Bone marrow (tissue), 2 donors: Measurements from ENCODE around the gene CDK13.

Experiments
- DNase-seq, 2 donors: peaks; one replicate each; lab custom pipeline; 2025; lab: John Stamatoyannopoulos, UW

CDK13 gene

DNA sequence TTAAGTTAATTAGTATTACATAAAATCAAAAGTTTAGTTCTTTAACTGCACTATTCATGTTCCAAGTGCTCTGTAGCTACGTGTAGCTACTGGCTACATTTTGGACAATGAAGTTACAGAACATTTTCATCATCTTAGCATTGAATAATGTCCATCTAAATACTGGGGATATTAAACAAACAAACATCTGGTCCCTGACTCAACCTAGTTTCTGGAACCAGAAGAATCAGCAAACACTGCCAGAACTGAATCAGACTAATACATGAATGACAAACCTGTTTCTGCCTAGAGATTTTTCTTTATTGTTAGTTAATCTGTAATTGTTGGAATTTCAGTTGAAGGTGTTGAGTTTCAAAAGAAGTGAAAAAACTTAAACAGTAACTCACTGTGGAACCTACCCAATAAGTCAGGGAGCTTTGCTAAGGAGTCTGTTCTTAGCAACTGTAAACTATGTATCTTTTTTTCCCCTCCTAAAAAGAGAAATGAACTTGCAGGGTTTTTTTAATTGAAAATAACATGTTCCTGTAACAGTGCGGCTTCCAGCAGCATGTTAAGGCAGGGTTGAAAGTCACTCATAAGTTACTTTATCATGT is 58.3 kb downstream of the CDK13 start:
- DNase-seq = no peak

DNA sequence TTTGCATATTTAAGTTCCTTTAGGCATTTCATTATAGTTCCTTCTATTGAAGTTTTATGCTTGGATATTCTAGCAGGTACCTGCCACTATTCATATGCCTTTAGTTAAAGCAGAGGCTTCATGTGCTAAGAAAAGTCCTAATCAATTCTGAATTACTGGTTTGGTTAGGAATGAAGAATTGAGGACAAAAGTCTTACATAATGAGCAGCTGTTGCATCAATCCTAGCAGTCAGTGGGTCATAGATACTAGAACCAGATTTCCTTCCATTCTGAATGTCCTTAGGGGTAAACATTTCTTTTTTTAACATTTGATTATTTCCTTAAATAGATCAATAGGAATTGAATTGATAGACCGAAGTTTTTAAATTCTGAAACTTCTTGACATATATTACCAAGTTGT is 59.2 kb downstream of the CDK13 start:
- no peak for DNase-seq

DNA sequence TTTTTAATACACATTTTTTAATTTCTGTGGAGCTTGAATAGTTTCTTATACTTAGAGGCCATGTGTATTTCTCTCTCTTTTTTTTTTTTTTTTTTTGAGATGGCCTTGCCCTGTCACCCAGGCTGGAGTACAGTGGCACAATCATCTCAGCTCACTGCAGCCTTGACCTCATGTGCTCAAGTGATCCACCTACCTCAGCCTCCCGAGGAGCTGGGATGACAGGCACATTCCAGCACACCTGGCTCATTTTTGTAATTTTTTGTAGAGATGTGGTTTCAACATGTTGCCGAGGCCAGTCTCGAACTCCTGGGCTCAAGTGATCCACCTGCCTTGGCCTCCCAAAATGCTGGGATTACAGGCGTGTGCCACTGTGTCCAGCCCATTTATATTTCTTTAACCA is 64.3 kb downstream of the CDK13 start:
- DNase-seq = no peak

DNA sequence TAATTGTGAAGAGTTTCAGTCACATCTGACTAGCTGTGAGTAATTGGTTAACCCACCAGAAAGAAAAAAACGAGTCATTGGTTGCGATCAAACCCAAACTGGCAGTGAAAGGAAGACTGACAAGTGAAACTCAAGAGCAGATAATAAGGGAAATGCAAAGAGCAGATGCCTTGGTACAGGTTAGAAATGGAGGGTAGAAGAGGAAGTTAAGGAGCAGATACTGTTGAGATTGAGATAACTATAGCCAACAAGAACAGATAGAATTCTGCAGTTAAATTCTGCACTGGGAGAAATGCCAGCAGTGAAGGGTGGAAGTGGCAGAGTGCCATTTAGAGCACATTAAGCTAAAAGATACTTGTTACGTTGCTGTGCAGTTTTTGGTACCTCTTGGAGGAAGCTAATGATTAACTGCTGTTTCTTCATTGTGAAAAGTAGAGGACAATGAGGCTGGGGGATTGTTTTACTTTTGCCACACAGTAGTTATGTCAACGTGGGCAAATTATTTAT is 65.8 kb downstream of the CDK13 start:
- peak in 1 of 2 donors; percentile 75 for DNase-seq

DNA sequence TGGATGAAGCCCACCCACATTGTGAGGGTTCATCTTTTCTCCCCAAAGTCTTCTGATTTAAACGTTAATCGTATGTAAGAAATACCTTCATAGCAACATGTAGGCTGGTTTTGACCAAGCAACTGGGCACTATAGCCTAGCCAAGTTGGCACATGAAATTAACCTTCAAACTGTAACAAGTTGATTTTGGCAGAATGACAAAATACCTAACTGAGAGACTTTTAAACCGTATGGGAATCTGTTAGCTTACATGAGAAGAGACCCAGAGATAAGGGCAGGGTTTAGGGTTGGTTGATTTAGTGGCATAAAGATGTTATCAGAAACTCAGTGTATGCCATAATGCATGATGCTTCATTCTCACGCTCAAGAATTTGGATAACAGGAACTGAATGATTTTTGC is 69.5 kb downstream of the CDK13 start:
- DNase-seq = no peak

DNA sequence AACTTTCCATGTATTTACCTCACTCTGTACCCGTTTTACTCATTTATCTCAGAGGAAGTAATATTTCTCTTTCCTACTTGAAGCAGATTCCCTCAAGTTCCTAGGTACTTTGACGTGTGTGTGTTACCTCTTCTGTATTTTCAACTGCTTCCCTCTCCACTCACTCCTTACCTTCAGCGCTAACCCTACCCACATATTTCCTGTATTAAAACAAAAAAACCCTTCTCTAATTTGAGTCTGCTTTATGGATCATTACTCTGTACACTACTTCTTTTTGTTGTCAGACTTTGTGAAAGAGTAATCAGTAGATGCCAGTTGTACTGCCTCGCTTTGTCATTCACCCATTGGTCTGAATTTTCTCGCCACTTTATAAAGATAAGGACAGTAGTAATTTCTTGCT is 74.0 kb downstream of the CDK13 start:
- no peak for DNase-seq

DNA sequence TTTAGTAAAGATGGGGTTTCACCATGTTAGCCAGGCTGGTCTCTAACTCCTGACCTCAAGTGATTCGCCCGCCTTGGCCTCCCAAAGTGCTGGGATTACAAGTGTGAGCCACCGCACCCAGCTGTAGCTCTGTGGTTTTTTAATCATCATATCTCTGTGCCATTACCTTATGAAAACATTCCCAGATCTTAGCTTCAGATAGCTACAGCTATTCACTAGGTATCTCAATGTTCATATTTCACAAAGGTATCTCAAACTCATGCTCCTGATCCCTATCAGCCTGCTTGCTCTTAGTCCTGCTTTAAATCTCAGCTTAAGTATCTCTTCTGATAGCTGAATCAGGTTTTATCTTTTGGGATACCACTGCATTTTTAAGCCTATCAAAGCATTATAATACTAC is 74.8 kb downstream of the CDK13 start:
- DNase-seq = no peak

DNA sequence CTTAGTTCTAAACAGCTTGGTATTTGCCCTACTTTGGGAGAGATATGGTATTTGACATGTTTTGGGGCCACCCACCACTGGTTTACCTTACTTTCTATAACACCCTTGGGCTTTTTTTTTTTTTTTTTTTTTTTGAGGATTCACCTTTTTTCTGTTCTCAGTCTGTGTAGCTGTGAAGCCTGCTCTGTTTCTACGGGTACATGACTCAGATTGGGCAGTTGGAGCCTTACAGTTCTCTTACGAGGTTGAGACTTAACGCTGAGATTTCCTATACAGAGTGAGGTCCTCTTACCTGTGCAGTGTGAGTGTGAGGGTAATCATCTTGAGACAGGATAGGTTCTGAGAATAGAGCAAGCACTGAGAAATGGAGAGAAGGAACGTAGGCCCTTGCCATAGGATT is 77.5 kb downstream of the CDK13 start:
- no peak for DNase-seq

DNA sequence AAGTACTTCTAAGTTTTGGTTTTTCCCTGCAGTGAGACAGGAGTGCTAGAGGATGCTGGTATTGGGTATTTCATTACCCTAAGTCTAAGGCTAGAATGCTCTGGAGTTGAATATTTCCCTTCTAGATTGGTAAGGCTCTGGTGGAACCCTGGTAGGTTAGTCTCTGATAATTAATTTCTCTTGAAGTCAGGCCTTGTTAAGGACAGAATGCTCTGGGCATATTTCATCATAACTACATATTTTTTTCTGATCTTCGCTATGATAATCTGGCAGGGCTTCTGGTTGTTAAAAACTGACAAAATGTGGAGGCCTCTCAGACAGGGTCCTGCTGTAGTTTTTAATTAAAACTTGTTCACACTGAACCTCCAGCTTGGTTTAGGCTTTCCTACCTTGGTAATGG is 83.8 kb downstream of the CDK13 start:
- no peak for DNase-seq

DNA sequence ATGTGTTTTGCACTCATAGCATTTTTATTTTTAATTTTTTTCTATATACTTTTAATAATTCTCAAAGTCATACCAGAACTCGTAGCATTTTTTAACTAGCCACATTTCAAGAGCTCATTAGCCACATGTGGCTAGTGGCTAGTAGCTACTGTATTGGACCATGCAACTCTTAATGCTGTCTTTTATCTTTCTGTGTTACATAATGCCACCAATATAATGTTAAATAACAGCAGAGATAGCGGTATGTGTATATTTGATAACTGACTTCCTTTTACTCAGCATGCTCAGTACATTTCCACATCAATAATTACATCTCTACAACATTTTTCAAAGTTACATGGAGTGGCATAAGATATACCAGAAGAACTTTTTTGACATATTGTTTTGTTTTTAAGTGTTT is 91.4 kb downstream of the CDK13 start:
- no peak for DNase-seq

DNA sequence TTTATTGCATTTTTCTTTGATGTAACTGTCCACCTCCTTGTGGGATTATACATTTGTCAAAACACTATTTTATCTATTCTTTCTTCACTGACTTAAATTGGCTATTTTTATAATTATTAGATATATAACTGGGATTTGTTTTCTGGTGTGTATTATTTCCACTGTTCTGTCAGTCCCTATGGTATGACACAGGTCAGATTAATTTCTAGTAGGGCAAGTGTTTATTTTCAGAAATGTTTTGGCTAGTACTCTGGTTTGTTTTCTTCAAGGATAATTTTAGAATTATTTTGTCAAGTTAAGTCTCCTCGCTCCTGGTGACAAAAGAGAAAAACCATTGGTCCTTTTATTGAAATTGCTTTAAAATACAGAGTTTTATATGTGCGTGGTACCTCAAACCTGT is 93.1 kb downstream of the CDK13 start:
- no peak for DNase-seq

DNA sequence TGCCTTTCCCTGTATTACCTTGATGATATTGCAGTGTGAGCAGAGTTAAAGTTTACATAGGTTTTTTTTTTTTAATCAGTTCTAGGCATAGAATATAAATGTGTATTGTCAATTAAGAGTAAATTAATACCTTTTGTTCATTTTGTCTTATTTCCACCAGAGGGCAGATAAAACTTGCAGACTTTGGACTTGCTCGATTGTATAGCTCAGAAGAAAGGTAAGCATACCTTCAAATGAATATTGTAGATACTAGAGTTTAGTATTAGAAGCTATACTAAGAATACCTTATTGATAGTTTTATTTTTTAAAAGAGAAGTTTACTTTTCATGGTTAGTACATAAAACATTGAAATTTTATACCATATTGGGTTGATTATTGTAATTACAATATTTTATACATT is 97.6 kb downstream of the CDK13 start:
- DNase-seq = peak in 1 of 2 donors; percentile 5

DNA sequence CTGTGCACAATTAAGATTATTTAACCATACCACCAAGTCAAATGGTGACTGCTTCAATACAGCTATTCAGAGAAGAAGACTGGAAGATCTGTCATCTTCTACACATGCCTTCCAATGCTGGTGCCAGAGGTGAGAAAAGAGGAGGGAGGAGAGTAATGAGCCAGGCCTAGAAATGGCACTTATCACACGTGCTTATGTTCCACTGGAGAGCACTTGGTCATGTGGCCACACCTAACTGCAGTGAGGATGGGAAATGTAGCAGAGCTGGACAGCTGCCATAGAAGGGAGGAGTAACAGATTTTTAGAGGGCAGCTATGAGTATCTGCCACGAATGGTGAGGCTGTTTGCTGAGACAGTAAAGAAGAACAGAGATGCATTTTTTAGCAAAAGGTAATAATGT is 107.2 kb downstream of the CDK13 start:
- no peak for DNase-seq

DNA sequence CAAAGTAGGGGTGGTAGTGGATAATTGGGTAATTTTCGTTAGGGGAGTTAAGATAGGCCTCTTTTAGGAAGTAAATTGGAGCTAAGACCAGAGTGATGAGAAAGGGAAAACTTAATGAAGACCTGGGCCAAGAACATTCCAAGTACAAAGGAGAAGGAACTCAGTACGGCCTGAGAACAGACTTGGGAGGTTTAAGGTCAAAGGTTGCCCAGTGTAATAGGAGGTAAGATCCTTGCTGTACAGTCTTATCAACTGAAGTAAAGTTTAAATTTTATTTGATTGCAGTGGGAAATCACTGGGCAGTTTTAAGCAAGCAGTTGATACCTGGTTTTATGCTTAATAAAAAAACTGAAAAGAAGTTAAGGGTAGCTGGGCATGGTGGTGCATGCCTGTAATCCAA is 108.0 kb downstream of the CDK13 start:
- no peak for DNase-seq

DNA sequence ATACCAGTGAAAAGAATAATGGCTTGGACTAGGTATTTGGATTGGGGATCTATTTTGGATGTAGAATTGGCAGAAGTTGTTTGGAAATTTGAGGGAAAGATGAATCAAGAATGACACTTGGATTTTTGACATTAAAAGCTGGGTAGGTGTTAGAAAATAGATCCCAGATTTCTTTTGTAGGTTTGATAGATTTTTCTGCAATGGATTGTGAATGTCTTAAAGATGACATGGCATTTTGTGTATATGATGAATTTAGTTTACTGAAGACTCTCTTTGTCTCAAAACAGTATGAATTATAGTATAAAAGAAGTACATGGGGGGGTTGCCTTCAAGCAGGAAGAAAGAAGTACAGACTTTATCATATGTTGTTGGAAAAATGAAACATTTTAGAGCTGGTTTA is 108.6 kb downstream of the CDK13 start:
- DNase-seq = no peak

DNA sequence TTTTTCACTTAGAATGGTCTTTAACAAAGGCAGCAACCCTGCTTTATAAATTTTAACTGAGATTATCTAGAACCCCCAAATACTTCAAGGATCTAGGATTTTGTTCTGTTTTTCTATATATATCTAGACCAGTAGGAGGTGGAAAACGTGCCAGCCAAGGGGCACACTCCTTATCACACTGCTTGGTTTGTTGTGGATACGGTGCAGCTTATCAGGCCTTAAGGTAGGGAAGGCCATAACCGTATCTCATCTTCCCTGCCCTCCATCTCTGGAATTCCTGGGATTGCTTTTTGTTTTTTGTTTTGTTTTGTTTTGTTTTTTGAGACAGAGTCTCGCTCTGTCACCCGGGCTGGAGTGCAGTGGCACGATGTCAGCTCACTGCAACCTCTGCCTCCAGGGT is 109.0 kb downstream of the CDK13 start:
- no peak for DNase-seq

DNA sequence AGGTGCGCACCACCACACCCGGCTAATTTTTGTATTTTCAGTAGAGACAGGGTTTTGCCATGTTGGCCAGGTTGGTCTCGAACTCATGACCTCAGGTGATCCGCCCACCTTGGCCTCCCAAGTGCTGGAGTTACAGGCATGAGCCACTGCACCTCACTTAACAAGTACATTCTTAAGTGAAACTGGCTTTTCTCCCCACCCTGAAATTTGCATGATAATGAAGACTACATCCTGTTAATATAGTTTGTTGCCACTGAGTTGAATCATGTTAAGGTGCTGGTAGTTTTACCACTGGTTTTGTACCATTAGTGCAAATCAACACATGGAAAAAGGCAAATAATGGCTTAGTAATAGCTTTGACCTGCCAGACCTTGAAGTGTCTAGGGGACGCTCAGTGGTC is 122.2 kb downstream of the CDK13 start:
- no peak for DNase-seq

DNA sequence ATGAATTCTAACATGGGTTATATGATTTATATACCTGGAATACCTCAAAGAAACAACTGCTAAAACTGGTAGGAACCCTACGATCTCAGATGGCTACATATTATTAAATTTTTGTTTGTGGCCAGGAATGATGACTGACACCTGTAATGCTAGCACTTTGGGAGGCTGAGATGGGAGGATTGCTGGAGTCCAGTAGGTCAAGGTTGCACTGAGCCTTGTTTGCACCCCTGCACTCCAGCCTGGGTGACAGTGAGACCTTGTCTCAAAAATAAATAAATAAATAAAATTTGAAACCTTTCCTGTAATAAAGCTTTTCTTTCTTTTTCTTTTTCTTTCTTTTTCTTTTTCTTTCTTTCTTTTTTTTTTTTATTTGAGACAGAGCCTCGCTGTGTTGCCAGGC is 123.2 kb downstream of the CDK13 start:
- no peak for DNase-seq

DNA sequence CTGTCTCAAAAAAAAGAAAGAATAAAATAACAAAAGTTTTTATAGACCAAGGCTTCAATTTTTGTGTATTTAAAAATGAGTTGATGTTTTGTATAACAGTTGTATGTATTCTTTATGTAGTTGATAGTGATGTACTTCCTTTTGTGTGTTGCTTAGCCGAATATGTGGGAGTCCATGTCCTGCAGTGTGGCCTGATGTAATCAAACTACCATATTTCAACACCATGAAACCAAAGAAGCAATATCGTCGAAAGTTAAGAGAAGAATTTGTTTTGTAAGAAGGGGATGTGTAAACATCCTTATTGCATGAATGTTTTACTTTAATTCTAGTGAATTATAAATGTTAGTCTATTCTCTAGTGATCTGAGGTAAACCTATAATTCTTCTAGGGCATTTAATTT is 127.8 kb downstream of the CDK13 start:
- DNase-seq = no peak

DNA sequence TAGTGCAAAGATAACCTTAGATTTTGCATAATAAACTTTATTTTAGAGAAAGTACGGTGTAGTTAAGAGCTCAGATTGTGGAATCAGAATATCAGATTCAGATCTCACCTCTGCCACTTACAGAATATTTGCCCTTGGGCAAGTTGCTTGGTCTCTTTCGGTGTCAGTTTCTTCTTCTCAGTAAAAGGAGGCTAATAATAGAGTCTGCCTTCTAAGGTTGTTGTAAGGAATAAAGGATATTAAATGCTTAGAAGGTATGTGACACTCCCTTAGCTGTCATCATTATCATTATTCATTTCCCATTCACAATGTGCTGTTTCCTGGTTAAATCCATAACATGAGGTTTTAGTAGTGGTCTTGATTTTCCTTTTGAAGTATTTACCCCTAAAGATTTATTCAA is 142.1 kb downstream of the CDK13 start:
- no peak for DNase-seq

DNA sequence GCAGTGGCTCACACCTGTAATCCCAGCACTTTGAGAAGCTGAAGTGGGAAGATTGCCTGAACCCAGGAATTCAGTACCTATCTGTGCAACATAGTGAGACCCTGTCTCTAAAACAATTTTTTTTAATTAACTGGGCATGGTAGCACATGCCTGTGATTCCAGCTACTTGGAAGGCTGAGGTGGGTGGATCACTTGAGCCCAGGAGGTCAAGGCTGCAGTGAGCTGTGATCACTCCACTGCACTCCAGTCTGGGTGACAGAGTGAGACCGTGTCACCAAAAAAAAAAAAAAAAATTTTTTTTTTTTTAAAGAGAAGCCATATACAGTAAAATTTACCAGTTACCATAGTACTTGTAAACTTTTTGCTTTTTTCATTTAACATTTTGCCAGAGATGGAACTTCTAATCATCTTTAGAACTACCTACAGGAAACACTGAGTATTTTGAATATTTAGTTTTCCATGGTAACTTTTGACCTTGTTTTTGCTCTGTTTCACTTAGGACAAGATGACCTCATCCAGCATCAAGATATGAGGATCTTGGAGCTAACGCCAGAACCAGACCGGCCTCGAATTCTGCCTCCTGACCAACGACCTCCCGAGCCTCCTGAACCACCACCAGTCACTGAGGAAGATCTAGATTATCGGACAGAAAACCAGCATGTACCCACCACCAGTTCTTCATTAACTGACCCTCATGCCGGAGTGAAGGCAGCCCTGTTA is 143.7 kb downstream of the CDK13 start:
- no peak for DNase-seq

DNA sequence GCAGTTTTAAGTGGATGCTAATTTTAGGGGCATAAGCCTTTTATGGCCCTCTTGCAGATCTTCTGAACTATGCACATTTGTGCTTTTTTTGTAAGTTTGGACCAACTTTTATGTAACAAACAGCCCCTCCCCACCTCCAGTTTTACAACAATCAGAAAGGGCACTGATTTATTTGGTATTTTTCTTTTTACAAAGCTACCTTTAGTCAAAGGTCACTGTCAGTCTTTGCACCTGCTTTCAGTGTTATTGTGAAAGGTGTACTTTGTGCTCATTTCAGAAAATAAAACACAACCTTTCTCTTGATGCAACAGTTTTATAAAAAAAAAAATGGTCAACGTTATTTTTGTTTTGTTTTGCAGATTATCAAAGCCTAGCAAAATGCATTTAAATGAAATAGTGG is 145.2 kb downstream of the CDK13 start:
- no peak for DNase-seq

DNA sequence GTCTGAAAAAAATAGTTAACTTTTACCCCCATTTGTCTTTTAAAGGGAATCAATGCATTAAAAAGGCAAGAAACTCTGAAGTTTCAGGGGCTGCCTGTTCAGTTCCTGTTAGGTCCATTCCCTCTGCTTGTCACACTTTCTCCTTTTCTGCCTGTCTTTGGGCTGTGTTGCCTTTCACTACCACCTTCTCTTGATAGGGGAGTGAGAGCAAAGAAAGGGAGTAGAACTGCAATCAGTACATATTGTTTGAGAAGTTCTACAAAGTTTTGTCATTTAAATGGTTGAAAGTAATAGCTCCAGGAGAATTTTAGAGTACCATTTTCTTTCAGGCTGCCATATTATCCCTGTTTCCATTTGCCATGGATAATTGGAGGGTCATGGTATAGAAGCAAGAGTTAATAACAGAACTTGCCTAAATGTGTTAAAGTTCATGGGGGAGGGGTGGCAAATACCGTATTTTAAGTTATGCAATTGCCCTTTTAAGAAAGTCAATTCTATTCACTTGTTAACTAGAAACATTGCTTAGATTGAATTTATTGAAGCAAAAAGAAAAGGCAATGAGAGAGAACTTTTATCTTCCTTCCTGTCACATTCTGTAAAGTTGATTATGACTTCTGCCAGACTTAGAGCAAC is 145.8 kb downstream of the CDK13 start:
- DNase-seq = no peak

DNA sequence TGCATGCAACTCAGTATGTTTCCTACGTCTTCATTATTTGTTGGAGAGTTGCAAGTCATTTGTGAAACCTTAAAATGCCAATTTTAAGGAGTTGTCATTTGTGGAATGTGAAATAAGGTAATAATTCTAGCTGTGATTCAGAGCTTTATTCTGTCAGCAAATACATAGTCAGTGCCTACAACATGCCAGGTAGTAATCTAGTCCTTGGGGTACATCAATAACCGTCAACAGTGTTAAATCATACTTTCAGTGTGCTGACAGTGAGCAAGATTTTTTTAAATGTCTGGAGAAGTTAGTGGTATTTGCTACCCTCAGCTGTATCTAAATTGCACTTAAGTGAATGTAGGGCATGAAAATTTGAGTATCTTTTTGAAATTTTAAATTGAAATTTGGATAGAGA is 147.7 kb downstream of the CDK13 start:
- no peak for DNase-seq
